Renal pelvis (tissue), 12 donors: ENCODE data around the gene PIK3C2G. TPM values are rescaled to one million over a fixed set of nuclear protein-coding genes. Genes with fewer than 3 reads are reported as not detected.
"Not testable (repeated sequence)": the region's sequence is repeated elsewhere in the genome, so short reads cannot be mapped to it uniquely, and the experiment has no call there.

ENCODE experiments used
- DNase-seq: peaks from one replicate; pipeline ENCODE4 v3.0.0-alpha.2; 2013
- long read RNA-seq, 16 experiments: transcript quantifications; one replicate each; lab custom pipeline, GENCODE V29; 2026
- polyA plus RNA-seq, 3 donors: library from polyadenylated mRNA; unstranded; fragments of 120-200 nt; gene quantifications; one replicate each; pipeline ENCODE4 v1.2.1, GENCODE V29; 2013; ENCODE audit not compliant: insufficient read length in 3 of 3

Gene PIK3C2G
- polyA plus RNA-seq, result 1 to 10 TPM; 3.6 to 5.2 (median 4.3) TPM
- long read RNA-seq, donor 1, result 0 reads
- long read RNA-seq, donor 2, result 0 reads
- long read RNA-seq, donor 3, result 0 reads
- long read RNA-seq, donor 4, result 0 reads
- long read RNA-seq, donor 5, result 0 reads
- long read RNA-seq, donor 6, result 0 reads
- long read RNA-seq, donor 7, result 0 reads
- long read RNA-seq, donor 8, result 0 reads
- long read RNA-seq, donor 9, result 0 reads
- long read RNA-seq, donor 10, result 0 reads
- long read RNA-seq, donor 11, result 0 reads
- long read RNA-seq, donor 12, full-length matches to known transcripts, result 1 of 1 reads
- long read RNA-seq, donor 12, partial matches to known transcripts, result 0 of 1 reads
- long read RNA-seq, donor 12, other reads (novel, unspliced or antisense), result 0 of 1 reads
- long read RNA-seq, donor 13, result 0 reads
- long read RNA-seq, donor 14, result 0 reads
- long read RNA-seq, donor 15, result 0 reads
- long read RNA-seq, donor 16, result 0 reads

GRCh38 chr12:18261273-18261672 lies at the start of gene PIK3C2G:
PIK3C2G (plus strand) TSS chr12:18261518; CDS start chr12:18282082, 20,564 bp downstream.
- DNase-seq, result peak; percentile 27

GRCh38 chr12:18217966-18218365 lies 43.4 kb upstream of the PIK3C2G start:
- DNase-seq, result no peak

- no peak for DNase-seq
These were observed 39.6 kb upstream of the PIK3C2G start for GRCh38 chr12:18221726-18222125.

- no peak for DNase-seq
These were observed 38.6 kb upstream of the PIK3C2G start for GRCh38 chr12:18222699-18223098.

- DNase-seq, result peak; percentile 34
These were observed 36.6 kb upstream of the PIK3C2G start for GRCh38 chr12:18224745-18225144.

- no peak for DNase-seq
These were observed 21.8 kb upstream of the PIK3C2G start for GRCh38 chr12:18239526-18239925.

GRCh38 chr12:18242380-18243089 lies 18.8 kb upstream of the PIK3C2G start:
- DNase-seq, result no peak

- no peak for DNase-seq
These were observed 18.1 kb upstream of the PIK3C2G start for GRCh38 chr12:18243238-18243637.

GRCh38 chr12:18246066-18246465 lies 15.3 kb upstream of the PIK3C2G start:
- no peak for DNase-seq

- peak; percentile 78 for DNase-seq
These were observed 10.9 kb upstream of the PIK3C2G start for GRCh38 chr12:18250313-18250916.

- DNase-seq, result no peak
These were observed 7.2 kb upstream of the PIK3C2G start for GRCh38 chr12:18254081-18254480.

- DNase-seq, result not testable (repeated sequence)
These were observed 6.3 kb upstream of the PIK3C2G start for GRCh38 chr12:18255004-18255403.

- DNase-seq, result no peak
These were observed 4.1 kb upstream of the PIK3C2G start for GRCh38 chr12:18257251-18257650.

- DNase-seq, result no peak
These were observed 2.4 kb upstream of the PIK3C2G start for GRCh38 chr12:18258929-18259328.

- no peak for DNase-seq
These were observed 1.2 kb upstream of the PIK3C2G start for GRCh38 chr12:18259906-18260682.

GRCh38 chr12:18261906-18262305 lies 588 bp downstream of the PIK3C2G start:
- no peak for DNase-seq

GRCh38 chr12:18262514-18262913 lies 1.2 kb downstream of the PIK3C2G start:
- no peak for DNase-seq

- no peak for DNase-seq
These were observed 3.3 kb downstream of the PIK3C2G start for GRCh38 chr12:18264581-18265075.

GRCh38 chr12:18267427-18268099 lies 6.2 kb downstream of the PIK3C2G start:
- DNase-seq, result no peak

GRCh38 chr12:18270958-18271460 lies 9.7 kb downstream of the PIK3C2G start:
- no peak for DNase-seq

- DNase-seq, result no peak
These were observed 14.7 kb downstream of the PIK3C2G start for GRCh38 chr12:18275981-18276380.
